Retinal pigment epithelial cell (primary cell): Measurements from ENCODE around the gene DNAJA2.
"Not testable (repeated sequence)": the region's sequence is repeated elsewhere in the genome, so short reads cannot be mapped to it uniquely, and the experiment has no call there.

Source experiments
- DNase-seq: peaks from one replicate; pipeline ENCODE4 v3.0.0-alpha.2; 2010; ENCODE audit warnings: low read depth
- H3K4me3 ChIP-seq: 2 replicates; pipeline ENCODE4 v1.5.1; 2011; ENCODE audit warnings: mild to moderate bottlenecking, low read length, control low read depth, moderate library complexity
- TF ChIP-seq, protein P1 (sequence below): conservative IDR thresholded peaks from 2 replicates; pipeline ENCODE4 v1.5.1; 2011; ENCODE audit warnings: low read depth, low read length, control low read depth, inconsistent platforms

DNAJA2 gene

DNA sequence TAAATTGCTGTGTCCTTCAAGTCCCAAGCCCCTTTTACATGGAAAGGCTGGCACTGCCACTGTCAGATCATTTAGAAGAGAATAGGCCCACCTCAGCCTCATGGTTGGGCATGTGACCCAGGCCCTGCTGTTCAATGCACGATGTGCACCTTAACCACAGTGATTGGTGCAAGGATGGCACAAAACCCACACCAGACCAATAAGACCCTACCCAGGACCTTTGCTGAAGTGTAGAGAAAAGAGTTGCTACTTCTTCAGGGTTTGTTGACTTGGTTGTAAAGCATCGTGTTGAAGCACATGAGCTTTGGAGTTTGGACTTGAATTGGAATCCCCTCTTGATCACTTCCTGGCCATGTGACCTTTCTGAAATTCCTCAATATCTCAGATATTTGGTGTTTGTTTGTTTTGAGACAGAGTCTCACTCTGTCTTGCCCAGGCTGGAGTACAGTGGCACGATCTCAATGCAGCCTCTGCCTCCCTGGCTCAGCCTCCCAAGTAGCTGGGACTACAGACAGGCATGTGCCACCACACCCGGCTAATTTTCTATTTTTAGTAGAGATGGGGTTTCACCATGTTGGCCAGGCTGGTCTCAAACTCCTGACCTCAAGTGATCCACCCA lies 24.8 kb downstream of the DNAJA2 start:
- H3K4me3 ChIP-seq = no peak overlapping the region

GRCh38 chr16:46947900-46948547 lies 25.4 kb downstream of the DNAJA2 start:
- no peak overlapping the region for H3K4me3 ChIP-seq
- TF ChIP-seq, protein P1, sequence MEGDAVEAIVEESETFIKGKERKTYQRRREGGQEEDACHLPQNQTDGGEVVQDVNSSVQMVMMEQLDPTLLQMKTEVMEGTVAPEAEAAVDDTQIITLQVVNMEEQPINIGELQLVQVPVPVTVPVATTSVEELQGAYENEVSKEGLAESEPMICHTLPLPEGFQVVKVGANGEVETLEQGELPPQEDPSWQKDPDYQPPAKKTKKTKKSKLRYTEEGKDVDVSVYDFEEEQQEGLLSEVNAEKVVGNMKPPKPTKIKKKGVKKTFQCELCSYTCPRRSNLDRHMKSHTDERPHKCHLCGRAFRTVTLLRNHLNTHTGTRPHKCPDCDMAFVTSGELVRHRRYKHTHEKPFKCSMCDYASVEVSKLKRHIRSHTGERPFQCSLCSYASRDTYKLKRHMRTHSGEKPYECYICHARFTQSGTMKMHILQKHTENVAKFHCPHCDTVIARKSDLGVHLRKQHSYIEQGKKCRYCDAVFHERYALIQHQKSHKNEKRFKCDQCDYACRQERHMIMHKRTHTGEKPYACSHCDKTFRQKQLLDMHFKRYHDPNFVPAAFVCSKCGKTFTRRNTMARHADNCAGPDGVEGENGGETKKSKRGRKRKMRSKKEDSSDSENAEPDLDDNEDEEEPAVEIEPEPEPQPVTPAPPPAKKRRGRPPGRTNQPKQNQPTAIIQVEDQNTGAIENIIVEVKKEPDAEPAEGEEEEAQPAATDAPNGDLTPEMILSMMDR = peak; percentile 69
- DNase-seq = no peak

More for the DNA sequence above, 24.8 kb downstream of the DNAJA2 start:
- TF ChIP-seq, protein P1 = no peak
- no peak for DNase-seq

GRCh38 chr16:46944713-46945112 lies 28.8 kb downstream of the DNAJA2 start:
- not testable (repeated sequence) for DNase-seq, H3K4me3 ChIP-seq

GRCh38 chr16:46937536-46937935 lies 35.9 kb downstream of the DNAJA2 start:
- no peak overlapping the region for H3K4me3 ChIP-seq
- DNase-seq = no peak
- TF ChIP-seq, protein P1 = no peak

DNA sequence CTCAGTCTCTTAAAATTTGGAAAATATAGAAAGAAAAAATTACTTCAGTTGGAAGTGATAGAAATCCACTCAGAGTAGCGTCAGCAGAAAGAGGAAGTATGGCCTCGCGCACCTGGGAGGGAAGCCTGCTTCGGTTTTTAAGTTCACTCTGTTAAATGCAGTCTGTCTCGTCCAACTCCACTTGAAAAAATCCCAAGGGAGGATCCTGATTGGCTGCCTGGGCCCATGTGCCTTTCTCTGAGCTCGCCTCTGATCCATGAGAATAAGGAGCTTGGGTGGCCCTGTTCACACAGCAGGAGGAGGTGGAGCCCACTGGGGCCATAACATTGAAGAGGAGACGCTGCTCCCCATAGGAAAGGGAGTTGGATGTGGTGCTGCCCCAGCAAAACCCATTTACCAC lies 40.7 kb downstream of the DNAJA2 start:
- H3K4me3 ChIP-seq = no peak overlapping the region
- DNase-seq = no peak
- TF ChIP-seq, protein P1 = no peak

DNA sequence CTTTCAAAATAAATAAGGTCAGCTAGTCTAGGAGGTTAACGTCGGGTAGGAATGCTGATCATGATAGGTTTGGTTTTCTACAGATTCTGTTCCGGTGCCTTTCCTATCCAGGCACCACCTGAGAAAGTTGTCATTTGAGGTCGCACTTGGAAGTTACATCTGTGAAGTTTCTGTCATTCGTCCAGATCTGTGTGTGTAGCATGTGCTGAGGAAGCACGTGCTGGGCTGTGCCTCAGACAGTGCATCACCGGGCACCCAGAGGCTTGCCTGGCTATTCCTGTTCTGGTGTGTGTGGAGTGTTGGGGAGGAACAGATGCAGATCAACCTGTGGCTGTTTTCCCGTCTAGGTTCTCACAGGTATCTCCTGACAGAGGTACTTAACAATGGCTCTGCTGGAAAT lies 42.6 kb downstream of the DNAJA2 start:
- DNase-seq = no peak
- TF ChIP-seq, protein P1 = no peak
- H3K4me3 ChIP-seq = no peak overlapping the region

DNA sequence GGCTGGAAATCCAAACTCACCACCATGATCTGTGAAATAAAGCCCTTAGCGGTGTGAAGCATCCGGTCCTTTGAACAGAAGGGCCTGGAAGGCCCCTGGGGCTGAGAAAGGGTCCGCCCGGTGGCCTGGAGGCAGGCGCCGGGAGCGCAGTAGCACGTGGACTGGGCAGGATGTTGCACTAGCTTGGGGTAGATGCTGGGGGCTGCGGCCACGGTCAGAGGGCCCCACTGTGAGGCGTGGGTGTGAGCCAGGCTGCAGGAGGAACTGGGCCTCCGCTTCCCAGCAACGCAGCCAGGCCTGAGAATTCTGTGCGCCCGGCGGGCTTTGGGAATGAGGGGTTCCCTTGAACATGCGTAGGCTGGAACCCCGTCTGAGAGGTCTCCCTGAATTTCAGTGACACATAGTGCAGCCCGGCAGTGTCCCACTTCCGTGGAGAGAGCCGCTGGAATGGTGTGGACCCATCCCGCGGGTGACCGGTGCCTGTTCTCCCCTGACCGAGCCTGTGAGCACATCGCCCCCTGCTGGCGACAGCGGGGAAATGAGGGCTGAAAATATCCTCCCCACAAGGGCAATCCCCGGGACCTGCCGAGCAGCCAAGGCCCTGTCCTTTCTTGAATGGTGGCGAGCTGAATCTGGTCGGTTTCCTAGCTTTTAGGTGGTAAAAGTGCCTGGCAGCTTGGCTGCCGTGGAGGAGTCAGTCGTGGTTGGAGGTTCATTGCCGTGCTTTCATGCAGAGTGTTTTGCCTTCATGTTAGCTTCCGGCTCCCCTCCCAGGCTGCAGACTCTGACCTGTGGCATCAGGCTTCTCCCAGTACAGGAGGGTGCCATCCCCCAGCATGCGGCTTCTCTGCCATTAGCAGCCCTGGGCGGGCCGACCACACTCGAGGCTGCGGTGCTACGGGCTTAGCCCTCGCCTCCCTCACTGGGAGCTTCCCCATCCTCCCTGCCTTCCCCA lies 43.8 kb downstream of the DNAJA2 start:
- DNase-seq = no peak
- no peak overlapping the region for H3K4me3 ChIP-seq
- TF ChIP-seq, protein P1 = peak; percentile 91
